Ascending aorta (tissue), 2 donors: ENCODE results near the gene GLYATL2. TPM values are rescaled to one million over a fixed set of nuclear protein-coding genes. Genes with fewer than 3 reads are reported as not detected.

ENCODE experiments used
- DNase-seq, 2 donors: peaks; one replicate each; pipeline ENCODE4 v3.0.0-alpha.2; 2019; ENCODE audit warnings: low spot score in 2 of 2
- H3K27ac ChIP-seq, 2 donors: fragments of 200-600 bp; sonication (generic); one replicate each; pipeline ENCODE4 v1.5.1; 2016 to 2017; ENCODE audit warnings: mild to moderate bottlenecking in 1 of 2
- H3K27me3 ChIP-seq: fragments of 200-600 bp; sonication (generic); one replicate; pipeline ENCODE4 v1.5.1; 2017
- H3K36me3 ChIP-seq, 2 donors: fragments of 200-600 bp; sonication (generic); one replicate each; pipeline ENCODE4 v1.5.1; 2016
- H3K4me1 ChIP-seq, 2 donors: fragments of 200-600 bp; sonication (generic); one replicate each; pipeline ENCODE4 v1.5.1; 2016 to 2017; ENCODE audit warnings: mild to moderate bottlenecking in 1 of 2
- H3K4me3 ChIP-seq, 2 donors: fragments of 200-600 bp; sonication (generic); one replicate each; pipeline ENCODE4 v1.5.1; 2016 to 2017; ENCODE audit warnings: mild to moderate bottlenecking in 1 of 2
- H3K9me3 ChIP-seq, 2 donors: fragments of 200-600 bp; sonication (generic); one replicate each; pipeline ENCODE4 v1.5.1; 2016
- intact Hi-C: fragments of 100-400 bp; cut with DNase I; formaldehyde crosslinking; loops from one replicate; pipeline ENCODE4 v1.15.1; 2023
- total RNA-seq: library from RNA; depleted of rRNA; stranded (reverse); fragments of >200 nt; gene quantifications from one replicate; pipeline ENCODE4 v1.1.0, GENCODE V29; 2016
- TF ChIP-seq, protein P1 (sequence below), 3 experiments: fragments of 200-600 bp in 2 of 3; fragments of 450-650 bp in 1 of 3; sonication (generic) in 2 of 3; IDR thresholded peaks; one replicate each; pipeline ENCODE4 v1.5.1; 2016 to 2019; ENCODE audit warnings: antibody characterized with exemption in 3 of 3, mild to moderate bottlenecking in 1 of 3, moderate library complexity in 1 of 3

Gene GLYATL2
- not detected for total RNA-seq

DNA sequence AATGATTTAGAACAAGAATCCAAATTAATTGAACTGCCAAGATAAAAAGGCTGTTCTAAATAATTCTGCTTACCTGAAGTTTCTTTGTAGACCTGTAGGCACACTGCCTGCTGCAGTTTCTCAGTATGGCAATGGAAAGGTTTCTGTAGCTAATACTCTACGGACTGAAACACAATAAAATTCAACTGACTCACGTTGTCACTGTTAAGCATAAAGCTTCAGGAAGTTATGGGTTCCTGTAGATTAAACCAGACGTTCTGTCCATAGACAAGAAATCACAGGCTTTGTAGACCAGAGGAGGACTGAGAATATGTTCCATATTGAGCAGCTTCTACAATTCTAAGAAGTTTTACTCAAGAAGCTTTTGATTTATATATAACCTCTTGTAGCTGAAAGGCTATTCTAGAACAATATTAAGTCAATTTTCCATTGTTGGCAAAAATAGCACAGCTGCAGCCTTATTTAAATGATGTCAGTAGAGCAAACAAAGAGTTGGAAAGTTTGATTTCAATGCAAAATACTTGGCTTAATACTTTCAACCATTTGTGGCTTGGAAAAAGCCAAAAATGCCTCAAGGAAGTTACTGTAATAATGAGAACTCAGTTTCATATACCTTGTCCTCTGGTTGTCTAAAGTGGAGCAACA, at the start of gene GLYATL2:
Gene GLYATL2 (minus strand): TSS at position 344 of the 645 bp plus-strand sequence. CDS start 5,092 bp downstream, outside the sequence.
- no peaks in the 10 kb centered on the region for H3K36me3 ChIP-seq
- H3K4me1 ChIP-seq: no peaks in the 10 kb centered on the region
- H3K9me3 ChIP-seq: no peaks in the 10 kb centered on the region
- intact Hi-C loops: no loop called here
- H3K4me3 ChIP-seq: no peak within 1 kb of the TSS
- H3K27ac ChIP-seq: no peak within 1 kb of the TSS
- TF ChIP-seq, protein P1, sequence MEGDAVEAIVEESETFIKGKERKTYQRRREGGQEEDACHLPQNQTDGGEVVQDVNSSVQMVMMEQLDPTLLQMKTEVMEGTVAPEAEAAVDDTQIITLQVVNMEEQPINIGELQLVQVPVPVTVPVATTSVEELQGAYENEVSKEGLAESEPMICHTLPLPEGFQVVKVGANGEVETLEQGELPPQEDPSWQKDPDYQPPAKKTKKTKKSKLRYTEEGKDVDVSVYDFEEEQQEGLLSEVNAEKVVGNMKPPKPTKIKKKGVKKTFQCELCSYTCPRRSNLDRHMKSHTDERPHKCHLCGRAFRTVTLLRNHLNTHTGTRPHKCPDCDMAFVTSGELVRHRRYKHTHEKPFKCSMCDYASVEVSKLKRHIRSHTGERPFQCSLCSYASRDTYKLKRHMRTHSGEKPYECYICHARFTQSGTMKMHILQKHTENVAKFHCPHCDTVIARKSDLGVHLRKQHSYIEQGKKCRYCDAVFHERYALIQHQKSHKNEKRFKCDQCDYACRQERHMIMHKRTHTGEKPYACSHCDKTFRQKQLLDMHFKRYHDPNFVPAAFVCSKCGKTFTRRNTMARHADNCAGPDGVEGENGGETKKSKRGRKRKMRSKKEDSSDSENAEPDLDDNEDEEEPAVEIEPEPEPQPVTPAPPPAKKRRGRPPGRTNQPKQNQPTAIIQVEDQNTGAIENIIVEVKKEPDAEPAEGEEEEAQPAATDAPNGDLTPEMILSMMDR (IDR thresholded peaks at IDR 0.05): no peak
- no peaks in the 10 kb centered on the region for H3K27me3 ChIP-seq
- no peak for DNase-seq

DNA sequence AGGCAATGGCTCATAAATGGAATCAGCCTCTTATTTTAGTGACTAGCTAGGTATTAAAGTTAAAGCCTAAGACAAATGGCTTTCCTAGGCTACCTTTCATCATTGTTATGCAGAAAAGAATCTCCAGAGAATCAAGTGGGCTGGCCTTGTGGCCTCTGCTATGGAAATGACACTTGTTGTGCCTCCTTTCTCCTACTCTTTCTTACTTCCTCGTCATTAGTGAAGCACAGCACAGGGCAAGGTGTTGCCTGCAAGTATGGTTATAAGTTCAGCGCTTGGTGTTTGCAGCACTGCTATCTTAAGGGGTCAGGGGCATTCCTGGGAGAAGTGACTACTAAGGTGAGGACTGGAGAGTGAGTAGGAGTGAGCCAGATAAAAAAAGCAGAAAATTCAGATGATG, 49.4 kb upstream of the GLYATL2 start:
- Histone ChIP-seq H3K27ac (no peak overlapping the region), H3K27me3 (no peaks in the 10 kb centered on the region), H3K4me1 (no peaks in the 10 kb centered on the region), H3K36me3 (no peaks in the 10 kb centered on the region), H3K4me3 (no peak overlapping the region), H3K9me3 (no peaks in the 10 kb centered on the region)
- TF ChIP-seq, protein P1 (IDR thresholded peaks at IDR 0.05): no peak
- intact Hi-C loops: no loop called here
- DNase-seq: no peak

GRCh38 chr11:58888579-58888978, 44.1 kb upstream of the GLYATL2 start:
- no peaks in the 10 kb centered on the region for H3K4me1 ChIP-seq

GRCh38 chr11:58887452-58887851, 42.9 kb upstream of the GLYATL2 start:
- no peak overlapping the region for H3K4me3 ChIP-seq
- H3K27ac ChIP-seq: no peak overlapping the region
- H3K4me1 ChIP-seq: no peaks in the 10 kb centered on the region
- H3K9me3 ChIP-seq: no peaks in the 10 kb centered on the region
- TF ChIP-seq, protein P1 (IDR thresholded peaks at IDR 0.05): no peak
- H3K27me3 ChIP-seq: no peaks in the 10 kb centered on the region
- intact Hi-C loops: no loop called here
- no peaks in the 10 kb centered on the region for H3K36me3 ChIP-seq
- no peak for DNase-seq

More at GRCh38 chr11:58888579-58888978, 44.1 kb upstream of the GLYATL2 start:
- no peaks in the 10 kb centered on the region for H3K36me3 ChIP-seq
- TF ChIP-seq, protein P1 (IDR thresholded peaks at IDR 0.05): no peak
- no peaks in the 10 kb centered on the region for H3K9me3 ChIP-seq
- H3K4me3 ChIP-seq: no peak overlapping the region
- H3K27ac ChIP-seq: no peak overlapping the region
- DNase-seq: no peak
- H3K27me3 ChIP-seq: no peaks in the 10 kb centered on the region
- intact Hi-C loops: no loop called here

DNA sequence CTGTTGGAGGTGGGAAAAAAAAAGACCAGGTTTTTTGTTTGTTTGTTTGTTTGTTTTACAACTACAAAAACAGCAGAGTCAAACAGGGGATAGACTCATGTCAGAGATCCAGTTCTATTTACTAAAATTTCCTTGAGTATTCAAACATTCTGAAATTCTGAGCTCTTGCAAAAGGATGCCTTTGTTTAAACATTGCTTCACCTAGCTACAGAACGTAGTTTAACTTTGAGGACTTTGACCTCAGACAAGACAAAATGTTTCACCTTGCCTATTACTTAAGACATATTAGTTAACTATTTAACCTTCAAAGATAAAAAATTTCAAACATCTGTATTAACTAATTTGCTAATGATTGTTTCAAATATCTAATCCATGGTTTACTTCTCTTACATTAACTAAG, 36.1 kb upstream of the GLYATL2 start:
- H3K27me3 ChIP-seq: no peaks in the 10 kb centered on the region
- intact Hi-C loops: no loop called here
- no peaks in the 10 kb centered on the region for H3K4me1 ChIP-seq
- TF ChIP-seq, protein P1 (IDR thresholded peaks at IDR 0.05): no peak
- H3K4me3 ChIP-seq: no peak overlapping the region
- DNase-seq: no peak
- no peak overlapping the region for H3K27ac ChIP-seq
- H3K36me3 ChIP-seq: no peaks in the 10 kb centered on the region
- H3K9me3 ChIP-seq: no peaks in the 10 kb centered on the region
